Activated T-cell treated with anti-CD3 and anti-CD28 coated beads, Interleukin-2, amount 50 U/mL, for 1 hour (primary cell): ENCODE results near the gene MARK4.
"Not testable (repeated sequence)": the region's sequence is repeated elsewhere in the genome, so short reads cannot be mapped to it uniquely, and the experiment has no call there.

Experiments
- DNase-seq: peaks from one replicate; pipeline ENCODE4 v3.0.0-alpha.2; 2020

The MARK4 gene

GRCh38 chr19:45244133-45244794 lies 6.8 kb upstream of the MARK4 start:
- no peak for DNase-seq

- no peak for DNase-seq
Observed at GRCh38 chr19:45245334-45245787, 5.7 kb upstream of the MARK4 start, which contains the start of gene EXOC3L2. TSS of gene EXOC3L2 (minus strand) at chr19:45245407. CDS start at chr19:45239045, 6,362 bp downstream.

- DNase-seq: no peak
Observed at GRCh38 chr19:45245826-45246225, 5.2 kb upstream of the MARK4 start.

GRCh38 chr19:45247136-45247535 lies 3.9 kb upstream of the MARK4 start:
- no peak for DNase-seq

GRCh38 chr19:45249261-45250033 lies 1.6 kb upstream of the MARK4 start:
- no peak for DNase-seq

GRCh38 chr19:45250216-45250831 lies 747 bp upstream of the MARK4 start:
- DNase-seq: peak; percentile 22

GRCh38 chr19:45251452-45252354 lies 632 bp downstream of the MARK4 start:
- peak; percentile 29 for DNase-seq

GRCh38 chr19:45253396-45254027 lies 2.4 kb downstream of the MARK4 start:
- no peak for DNase-seq

- DNase-seq: peak; percentile 22
Observed at GRCh38 chr19:45254044-45254531, 3.0 kb downstream of the MARK4 start.

- DNase-seq: no peak
Observed at GRCh38 chr19:45255611-45256157, 4.6 kb downstream of the MARK4 start.

- DNase-seq: no peak
Observed at GRCh38 chr19:45256836-45257235, 5.8 kb downstream of the MARK4 start.

- no peak for DNase-seq
Observed at GRCh38 chr19:45258862-45259261, 7.8 kb downstream of the MARK4 start.

GRCh38 chr19:45262570-45262969 lies 11.5 kb downstream of the MARK4 start:
- no peak for DNase-seq

GRCh38 chr19:45263013-45263412 lies 11.9 kb downstream of the MARK4 start:
- no peak for DNase-seq

GRCh38 chr19:45264781-45265317 lies 13.8 kb downstream of the MARK4 start:
- no peak for DNase-seq

- DNase-seq: no peak
Observed at GRCh38 chr19:45265375-45265774, 14.3 kb downstream of the MARK4 start.

- no peak for DNase-seq
Observed at GRCh38 chr19:45267296-45267695, 16.2 kb downstream of the MARK4 start.

- not testable (repeated sequence) for DNase-seq
Observed at GRCh38 chr19:45269939-45270338, 18.9 kb downstream of the MARK4 start.

- DNase-seq: no peak
Observed at GRCh38 chr19:45271098-45271734, 20.1 kb downstream of the MARK4 start.

- no peak for DNase-seq
Observed at GRCh38 chr19:45271735-45272108, 20.7 kb downstream of the MARK4 start.

- no peak for DNase-seq
Observed at GRCh38 chr19:45273521-45273855, 22.4 kb downstream of the MARK4 start.
